Loucy (cell line): Measurements from ENCODE around the gene MUCL3.

Experiments used
- CTCF ChIP-seq: fragments of 200-600 bp; sonication (generic); conservative IDR thresholded peaks from 2 replicates; pipeline ENCODE4 v1.5.1; 2014; ENCODE audit warnings: mild to moderate bottlenecking, antibody characterized with exemption, low read length
- EZH2phosphoT487 ChIP-seq: fragments of 200-600 bp; IDR thresholded peaks from 2 replicates; pipeline ENCODE4 v1.6.1; 2018; ENCODE audit warnings: antibody characterized with exemption, mild to moderate bottlenecking, moderate library complexity, borderline replicate concordance

GRCh38 chr6:30948811-30949210 lies 8.0 kb downstream of the MUCL3 start:
- no peak for TF ChIP-seq CTCF
- no peak for TF ChIP-seq EZH2phosphoT487
